ENCODE measurements around the gene NRTN.
"Not testable (repeated sequence)": the region's sequence is repeated elsewhere in the genome, so short reads cannot be mapped to it uniquely, and the experiment has no call there.

NRTN gene, protein sequence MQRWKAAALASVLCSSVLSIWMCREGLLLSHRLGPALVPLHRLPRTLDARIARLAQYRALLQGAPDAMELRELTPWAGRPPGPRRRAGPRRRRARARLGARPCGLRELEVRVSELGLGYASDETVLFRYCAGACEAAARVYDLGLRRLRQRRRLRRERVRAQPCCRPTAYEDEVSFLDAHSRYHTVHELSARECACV

DNA sequence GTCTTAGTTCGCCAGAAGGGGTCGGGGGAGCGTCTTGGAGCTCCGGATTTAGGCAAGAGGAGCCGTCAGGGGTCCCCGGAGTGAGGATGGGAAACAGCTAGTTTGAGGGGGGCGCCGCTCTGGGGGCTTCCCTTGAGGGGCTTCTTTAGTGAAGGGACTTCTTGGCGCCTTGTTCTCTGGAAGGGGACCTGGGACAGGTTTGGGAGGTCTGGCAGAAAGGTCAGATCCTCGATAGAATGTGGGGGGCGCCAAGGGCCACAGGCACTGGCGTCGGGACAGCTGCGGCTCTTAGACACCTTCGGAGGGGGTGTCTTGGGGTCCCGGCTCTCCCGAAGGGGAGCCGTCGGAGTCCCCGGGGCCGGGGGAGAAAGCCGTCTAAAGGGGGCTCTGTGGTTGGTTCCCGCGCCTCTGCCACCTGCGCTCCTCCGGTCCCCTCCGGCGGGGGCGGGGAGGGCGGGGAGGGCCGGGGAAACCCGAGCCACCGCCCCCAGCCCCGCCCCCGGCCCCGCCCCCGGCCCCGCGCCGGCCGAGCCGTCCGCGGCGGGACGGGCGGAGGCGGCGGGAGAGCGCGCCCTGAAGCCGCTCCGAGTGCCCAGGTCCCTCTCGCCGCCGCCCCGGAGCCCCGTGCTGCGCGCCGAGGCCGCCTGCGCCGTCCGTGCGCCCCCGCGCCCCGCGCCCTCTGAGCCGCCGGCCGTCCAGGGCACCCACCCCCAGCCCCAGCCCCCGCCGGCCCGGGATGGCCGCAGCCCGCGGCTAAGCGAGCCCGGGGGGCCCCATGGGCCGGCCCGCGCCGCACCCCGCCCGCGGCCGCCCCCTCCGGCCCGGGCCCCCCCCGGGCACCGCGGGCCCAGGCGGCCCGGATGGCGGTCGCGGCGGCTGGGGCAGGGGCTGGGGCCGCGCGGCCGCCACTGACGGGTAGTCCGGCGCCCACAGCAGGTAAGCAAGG, at the start of gene NRTN:
TSS of gene NRTN (plus strand) at position 552 of the 946 bp plus-strand sequence. CDS start 19,099 bp downstream, outside the sequence.
- DNase-seq (ENCODE audit: insufficient read length, low spot score) = no peak

DNA sequence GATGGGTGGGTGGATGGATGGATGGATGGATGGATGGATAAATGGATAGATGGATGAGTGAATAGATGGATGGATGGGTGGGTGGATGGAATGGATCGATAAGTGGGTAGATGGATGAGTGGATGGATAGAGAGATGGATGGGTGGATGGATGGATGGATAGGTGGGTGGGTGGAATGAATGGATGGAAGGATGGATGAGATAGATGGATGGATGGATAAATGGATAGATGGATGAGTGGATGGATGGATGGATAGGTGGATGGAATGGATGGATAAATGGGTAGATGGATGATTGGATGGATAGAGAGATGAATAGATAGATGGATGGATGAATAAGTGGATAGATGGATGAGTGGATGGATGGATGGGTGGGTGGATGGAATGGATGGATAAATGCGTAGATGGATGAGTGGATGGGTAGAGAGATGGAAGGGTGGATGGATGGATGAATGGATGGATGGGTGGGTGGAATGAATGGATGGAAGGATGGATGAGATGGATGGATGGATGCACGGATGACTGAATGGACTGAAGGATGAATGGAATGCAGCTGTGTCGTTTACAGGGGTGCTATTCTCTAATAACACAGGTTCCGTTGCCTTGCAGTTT, 42.2 kb upstream of the NRTN start:
- no peak for DNase-seq (ENCODE audit: insufficient read length, low spot score)
- peak; percentile 4 for FAIRE-seq

More for the DNA sequence above, at the start of gene NRTN:
- no peak for FAIRE-seq

- DNase-seq (ENCODE audit: insufficient read length, low spot score) (no peak), FAIRE-seq (no peak)
Observed at GRCh38 chr19:5765220-5765619, 39.6 kb upstream of the NRTN start.

DNA sequence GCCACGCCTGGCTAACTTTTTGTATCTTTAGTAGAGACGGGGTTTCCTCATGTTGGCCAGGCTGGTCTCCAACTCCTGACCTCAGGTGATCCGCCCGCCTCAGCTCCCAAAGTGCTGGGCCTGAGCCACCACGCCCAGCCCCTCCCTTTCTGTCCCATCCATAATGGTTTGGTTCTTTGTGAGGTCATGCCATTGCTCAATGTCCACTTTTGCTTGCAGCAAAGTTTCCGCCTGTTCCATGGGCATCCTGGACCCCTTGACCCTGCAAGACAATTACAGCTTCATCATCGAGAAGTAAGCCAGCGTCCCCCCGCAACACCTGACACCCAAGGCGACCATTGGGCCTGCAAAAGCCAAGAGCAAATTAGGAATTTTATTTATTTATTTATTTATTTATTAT, 36.9 kb upstream of the NRTN start:
- no peak for FAIRE-seq
- DNase-seq (ENCODE audit: insufficient read length, low spot score) = no peak

- DNase-seq (ENCODE audit: insufficient read length, low spot score) = no peak
- no peak for FAIRE-seq
Observed at GRCh38 chr19:5772416-5772815, 32.5 kb upstream of the NRTN start.

- DNase-seq (ENCODE audit: insufficient read length, low spot score) = no peak
Observed at GRCh38 chr19:5773276-5773675, 31.6 kb upstream of the NRTN start.

GRCh38 chr19:5774921-5775320, 29.9 kb upstream of the NRTN start:
- no peak for FAIRE-seq
- DNase-seq (ENCODE audit: insufficient read length, low spot score) = no peak

More at GRCh38 chr19:5773276-5773675, 31.6 kb upstream of the NRTN start:
- FAIRE-seq = no peak

- FAIRE-seq (no peak), DNase-seq (ENCODE audit: insufficient read length, low spot score) (no peak)
Observed at GRCh38 chr19:5775668-5776309, 29.1 kb upstream of the NRTN start.

DNA sequence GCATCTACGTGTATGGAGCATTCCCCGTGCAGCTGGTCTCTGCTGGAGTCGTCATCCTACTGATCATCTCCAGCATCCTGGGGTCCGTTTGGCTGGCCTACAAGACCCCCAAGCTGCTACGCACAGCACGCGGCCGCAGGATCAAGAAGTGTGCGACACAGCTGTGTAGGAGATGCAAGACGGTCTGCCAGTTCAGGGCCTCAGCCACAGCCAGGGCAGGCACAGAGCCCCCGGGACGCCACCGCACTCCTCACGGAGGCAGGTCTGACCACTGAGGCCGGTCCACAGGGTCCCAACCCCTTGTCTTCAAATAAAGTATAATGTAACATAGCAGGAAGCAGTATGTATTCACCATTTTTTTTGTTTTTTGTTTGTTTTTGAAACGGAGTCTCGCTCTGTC, 26.5 kb upstream of the NRTN start:
- no peak for FAIRE-seq
- no peak for DNase-seq (ENCODE audit: insufficient read length, low spot score)

DNA sequence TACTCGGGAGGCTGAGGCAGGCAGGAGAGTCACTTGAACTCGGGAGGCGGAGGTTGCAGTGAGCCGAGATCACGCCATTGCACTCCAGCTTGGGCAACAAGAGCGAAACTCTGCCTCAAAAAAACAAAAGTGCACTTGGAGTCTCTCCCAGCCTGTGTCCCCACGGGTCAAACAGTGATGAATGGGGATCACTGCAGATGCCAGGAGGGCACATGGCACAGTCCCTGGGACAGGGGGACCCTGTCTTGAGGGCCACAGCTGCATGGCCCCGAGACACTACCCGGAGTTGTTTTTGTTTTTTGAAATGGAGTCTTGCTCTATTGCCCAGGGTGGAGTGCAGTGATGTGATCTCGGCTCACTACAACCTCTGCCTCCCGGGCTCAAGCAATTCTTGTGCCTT, 24.0 kb upstream of the NRTN start:
- FAIRE-seq; DNase-seq (ENCODE audit: insufficient read length, low spot score): not testable (repeated sequence)

DNA sequence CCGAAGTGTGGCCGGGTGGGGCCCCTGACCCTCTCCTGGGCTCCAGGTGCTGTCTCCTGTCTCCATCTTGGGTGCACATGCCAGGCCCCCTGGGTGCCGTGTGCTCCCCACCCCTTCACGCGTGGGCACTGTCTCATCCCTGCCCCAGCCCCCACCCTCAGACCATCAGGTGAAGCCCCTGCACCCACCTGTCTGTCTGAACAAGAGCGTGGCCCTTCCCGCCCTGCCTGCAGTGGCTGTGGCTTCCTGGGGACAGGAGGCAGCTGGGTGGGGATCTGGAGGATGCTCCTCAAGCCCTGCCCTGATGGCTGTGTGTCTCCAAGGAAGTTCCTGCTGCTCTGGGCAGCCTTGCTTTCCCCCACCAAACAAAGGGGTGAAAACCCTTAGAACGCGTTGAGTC, 22.5 kb upstream of the NRTN start:
- DNase-seq (ENCODE audit: insufficient read length, low spot score) = no peak
- FAIRE-seq = no peak

GRCh38 chr19:5782945-5783919, 21.6 kb upstream of the NRTN start:
- DNase-seq (ENCODE audit: insufficient read length, low spot score) (no peak), FAIRE-seq (no peak)

DNA sequence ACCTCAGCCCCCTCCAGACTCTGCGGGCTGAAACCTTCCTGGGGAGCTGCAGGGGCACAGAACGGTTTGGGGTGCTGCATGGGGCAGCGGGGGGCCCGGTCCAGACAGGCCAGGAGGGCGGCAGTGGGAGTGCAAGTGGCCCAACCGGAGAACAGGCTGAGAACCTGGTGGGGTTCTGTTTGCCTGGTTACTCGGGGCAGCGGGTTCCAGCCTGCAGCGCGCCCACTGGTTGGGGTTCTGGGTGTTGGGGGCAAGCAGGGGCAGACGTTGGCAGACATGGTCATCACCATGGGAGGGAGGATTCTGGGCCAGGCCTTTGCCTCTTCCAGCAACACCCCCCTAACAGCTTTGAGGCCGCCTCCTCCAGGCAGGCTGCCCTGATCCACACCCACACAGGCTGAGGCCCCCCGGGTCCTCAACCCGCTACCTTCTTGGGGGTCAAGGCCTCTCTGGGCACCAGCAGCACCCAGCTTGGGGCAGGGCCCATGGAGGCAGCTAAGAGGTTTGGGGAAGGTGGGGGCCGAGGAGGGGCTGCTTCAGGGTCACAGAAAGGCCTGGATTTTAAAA, 20.2 kb upstream of the NRTN start, which contains the start of gene PRR22:
TSS of gene PRR22 (minus strand) at position 166 of the 567 bp plus-strand sequence. CDS start at position 80, 86 bp downstream.
- no peak for FAIRE-seq
- DNase-seq (ENCODE audit: insufficient read length, low spot score) = no peak

DNA sequence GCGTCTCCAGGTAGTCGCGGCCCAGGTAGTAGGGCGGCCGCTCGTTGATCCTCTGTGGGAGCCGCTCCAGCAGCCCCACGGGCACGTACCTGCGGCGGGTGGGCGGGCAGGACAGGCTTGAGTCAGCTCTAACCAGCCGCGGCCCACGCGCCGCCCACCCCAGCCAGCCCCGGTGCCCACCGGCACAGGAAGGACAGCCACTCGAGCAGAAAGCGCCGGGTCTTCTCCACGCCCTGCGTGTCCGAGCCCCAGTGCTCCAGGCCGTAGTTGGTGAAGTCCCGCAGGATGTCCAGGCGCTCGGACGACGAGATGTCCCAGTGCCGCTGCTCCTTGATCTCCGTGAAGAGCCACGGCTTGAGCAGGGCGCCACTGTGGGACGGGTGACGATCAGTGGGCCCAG, 19.4 kb upstream of the NRTN start:
- DNase-seq (ENCODE audit: insufficient read length, low spot score) (no peak), FAIRE-seq (no peak)

DNA sequence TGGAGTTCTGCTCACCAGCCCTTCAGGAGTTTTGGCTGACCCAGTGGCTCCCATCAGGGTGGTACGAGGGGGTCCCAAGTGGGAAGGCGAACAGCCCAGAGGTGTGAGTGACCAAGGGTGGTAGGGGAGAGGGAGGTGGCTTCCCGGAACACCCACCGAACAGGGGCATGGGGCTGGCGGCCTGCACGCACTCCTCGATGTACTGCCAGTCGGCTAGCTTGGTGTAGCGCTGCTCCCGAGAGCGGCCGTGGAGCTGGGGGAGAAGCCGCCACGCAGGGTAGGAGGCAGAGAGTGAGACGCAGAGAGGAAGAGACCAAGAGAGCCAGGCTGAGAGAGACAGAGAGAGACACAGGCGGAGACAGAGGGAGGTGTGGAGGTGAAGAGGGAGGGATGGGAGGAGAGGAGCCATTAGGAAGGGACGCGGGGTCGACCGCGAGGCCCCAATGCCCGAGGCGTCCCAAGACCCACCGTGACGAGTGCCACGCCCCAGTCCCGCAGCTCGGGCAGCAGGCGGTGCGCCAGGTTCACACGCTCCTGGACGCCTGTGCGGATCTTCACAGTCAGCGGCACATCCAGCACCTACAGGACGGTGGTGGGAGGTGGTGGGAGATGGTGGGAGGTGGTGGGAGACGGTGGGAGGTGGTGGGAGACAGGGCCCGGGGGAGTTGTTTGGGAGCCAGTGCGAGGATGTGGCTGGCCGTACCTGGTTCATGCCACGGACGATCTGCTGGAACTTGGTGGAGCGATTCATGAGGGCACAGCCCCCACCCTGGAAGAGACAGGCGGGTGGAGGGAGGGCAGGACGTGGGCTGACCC, 18.1 kb upstream of the NRTN start:
- DNase-seq (ENCODE audit: insufficient read length, low spot score) (no peak), FAIRE-seq (no peak)

GRCh38 chr19:5787409-5788182, 17.3 kb upstream of the NRTN start:
- DNase-seq (ENCODE audit: insufficient read length, low spot score) (no peak), FAIRE-seq (no peak)

GRCh38 chr19:5788422-5788821, 16.4 kb upstream of the NRTN start:
- FAIRE-seq (no peak), DNase-seq (ENCODE audit: insufficient read length, low spot score) (no peak)

DNA sequence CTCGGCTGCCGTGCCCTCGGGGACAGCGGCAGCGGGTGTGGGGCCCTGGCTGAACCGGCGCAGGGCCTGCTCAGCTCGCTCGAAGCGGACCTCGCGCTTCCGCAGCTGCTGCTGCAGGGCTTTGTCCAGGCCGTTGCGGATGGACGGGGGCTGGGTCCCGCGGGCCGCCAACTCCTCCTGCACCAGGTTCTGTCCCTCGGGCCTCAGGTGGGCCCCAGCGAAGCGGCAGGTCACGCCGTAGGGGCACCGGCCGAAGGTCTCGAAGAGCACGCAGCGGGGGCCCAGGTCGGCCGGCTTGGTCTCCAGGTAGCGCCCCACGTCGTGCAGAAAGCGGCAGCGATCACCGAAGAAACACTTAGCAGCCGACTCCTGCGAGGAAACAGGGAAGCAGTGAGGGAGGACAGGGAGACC, 15.5 kb upstream of the NRTN start:
- DNase-seq (ENCODE audit: insufficient read length, low spot score) = no peak
- FAIRE-seq = no peak

All from HTR-8/SVneo (cell line).